Stimulated activated CD8-positive, alpha-beta memory T cell treated with anti-CD3 and anti-CD28 coated beads, Interleukin-15, amount 100 ng/mL, for 48 hours (primary cell): Measurements from ENCODE around the gene PTGS1.
"Not testable (repeated sequence)": the region's sequence is repeated elsewhere in the genome, so short reads cannot be mapped to it uniquely, and the experiment has no call there.

Experiments used
- DNase-seq, 2 donors: peaks; one replicate each; pipeline ENCODE4 v3.0.0-alpha.2; 2020; ENCODE audit warnings: low read depth in 2 of 2

PTGS1 gene

GRCh38 chr9:122370869-122371755, at the start of gene PTGS1:
PTGS1 (plus strand) TSS chr9:122371024; CDS start chr9:122371085, 61 bp downstream.
- DNase-seq, result no peak

GRCh38 chr9:122322553-122322952, 48.3 kb upstream of the PTGS1 start:
- no peak for DNase-seq

- DNase-seq, result not testable (repeated sequence)
Measured at GRCh38 chr9:122324665-122325064, 46.2 kb upstream of the PTGS1 start.

GRCh38 chr9:122325124-122325523, 45.7 kb upstream of the PTGS1 start:
- DNase-seq, result no peak

GRCh38 chr9:122327175-122327574, 43.6 kb upstream of the PTGS1 start:
- DNase-seq, result no peak

- no peak for DNase-seq
Measured at GRCh38 chr9:122329597-122329996, 41.2 kb upstream of the PTGS1 start.

GRCh38 chr9:122330466-122330865, 40.4 kb upstream of the PTGS1 start:
- DNase-seq, result not testable (repeated sequence)

- no peak for DNase-seq
Measured at GRCh38 chr9:122331523-122331927, 39.3 kb upstream of the PTGS1 start.

- no peak for DNase-seq
Measured at GRCh38 chr9:122332083-122332482, 38.7 kb upstream of the PTGS1 start.

- DNase-seq, result no peak
Measured at GRCh38 chr9:122332644-122333043, 38.2 kb upstream of the PTGS1 start.

- no peak for DNase-seq
Measured at GRCh38 chr9:122333169-122333808, 37.5 kb upstream of the PTGS1 start.

- DNase-seq, result no peak
Measured at GRCh38 chr9:122334916-122335315, 35.9 kb upstream of the PTGS1 start.

- no peak for DNase-seq
Measured at GRCh38 chr9:122336189-122336588, 34.6 kb upstream of the PTGS1 start.

GRCh38 chr9:122336866-122337555, 33.8 kb upstream of the PTGS1 start:
- no peak for DNase-seq

- DNase-seq, result no peak
Measured at GRCh38 chr9:122337556-122337929, 33.3 kb upstream of the PTGS1 start.

- DNase-seq, result no peak
Measured at GRCh38 chr9:122338536-122338935, 32.3 kb upstream of the PTGS1 start.

- DNase-seq, result no peak
Measured at GRCh38 chr9:122338994-122339393, 31.8 kb upstream of the PTGS1 start.

GRCh38 chr9:122339579-122339978, 31.2 kb upstream of the PTGS1 start:
- no peak for DNase-seq

- DNase-seq, result no peak
Measured at GRCh38 chr9:122340161-122340560, 30.7 kb upstream of the PTGS1 start.

GRCh38 chr9:122342323-122343050, 28.3 kb upstream of the PTGS1 start:
- no peak for DNase-seq

GRCh38 chr9:122346478-122347347, 24.1 kb upstream of the PTGS1 start:
- no peak for DNase-seq
